Measurements from ENCODE around the gene CNPY1. TPM values are rescaled to one million over a fixed set of nuclear protein-coding genes. Genes with fewer than 3 reads are reported as not detected.

Gene CNPY1
- total and polyA plus RNA-seq, 2 of the 8 experiments (the other 6 are each of a cell fraction or from before 2014, with no cell fraction given) = not detected

DNA sequence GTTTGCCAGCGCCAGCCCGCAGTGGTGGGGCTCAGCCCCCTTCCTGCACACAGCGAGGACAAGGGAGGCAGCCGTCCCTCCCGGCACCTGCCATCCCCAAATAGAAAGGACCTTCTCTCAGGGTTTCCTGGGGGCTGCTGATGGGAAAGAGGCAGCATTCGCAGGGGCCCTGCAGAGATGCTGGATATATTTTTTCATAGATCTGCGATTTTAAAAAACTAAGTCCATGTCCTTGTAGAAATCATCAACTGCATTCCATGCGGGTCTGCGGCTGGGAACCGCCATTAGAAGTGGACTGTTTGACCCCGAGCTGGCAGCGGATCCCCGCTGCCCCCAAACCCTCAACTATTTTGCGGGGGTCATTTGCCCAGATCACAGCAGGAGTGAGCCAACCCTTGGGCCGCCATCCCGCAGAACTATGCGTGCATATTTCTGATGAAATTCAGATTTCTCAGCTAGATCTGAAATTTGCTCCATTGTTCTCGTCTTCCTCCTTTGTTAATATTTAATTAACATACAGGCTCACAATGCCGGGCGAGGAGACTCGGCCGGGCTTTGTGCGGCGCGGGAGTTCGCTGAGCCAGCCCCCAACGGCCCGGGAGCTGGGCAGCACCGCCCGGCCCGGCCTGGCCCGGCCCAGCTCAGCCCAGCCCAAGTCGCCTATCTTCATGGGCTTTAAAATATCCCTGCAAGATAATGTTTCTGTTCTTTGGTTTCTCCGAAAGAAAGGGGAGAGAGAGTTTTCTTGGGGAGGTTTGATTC is 86.5 kb downstream of the CNPY1 start:
- CTCF ChIA-PET (ENCODE audit: partially characterized antibody) = interaction anchor here (0.7 to 1.0 kb wide), 3 partner anchors 8 to 80 kb away, joined by 3 read pairs; no protein-coding TSS in a partner anchor
- Histone ChIP-seq H2BK20ac (ENCODE audit: low read length) (no peak overlapping the region), H3K27me3 (replicated peaks in 1 of 4; ENCODE audit: control insufficient read depth in 3 of 4, extremely low read depth in 1 of 4, insufficient read depth in 3 of 4, low read length in 3 of 4) (peaks cover 96 to 98% (median 97%) of the 10 kb centered on the region in 4 experiments)
- no peak for TF ChIP-seq SIRT6 (IDR thresholded peaks at IDR 0.05; ENCODE audit: low read length)
- TF ChIP-seq SP2 (IDR thresholded peaks at IDR 0.05; ENCODE audit: low read length) = no peak
- peak; percentile 94 for TF ChIP-seq RNF2 (IDR thresholded peaks at IDR 0.05; ENCODE audit: borderline replicate concordance, low read depth, low read length, missing control alignments, poor library complexity, severe bottlenecking)
- TF ChIP-seq BACH1 (IDR thresholded peaks at IDR 0.05; ENCODE audit: low read length) = no peak
- TF ChIP-seq SRF (IDR thresholded peaks at IDR 0.05; ENCODE audit: low read depth, low read length) = no peak
- TF ChIP-seq CTBP2 (IDR thresholded peaks at IDR 0.05; ENCODE audit: borderline replicate concordance, insufficient read depth, insufficient read length, low read length) = peak; percentile 56
- TF ChIP-seq SUZ12 (IDR thresholded peaks at IDR 0.05; ENCODE audit: low read length) = peak; percentile 20
- no peak for TF ChIP-seq ATF2 (IDR thresholded peaks at IDR 0.05; ENCODE audit: low read length)
- TF ChIP-seq TCF12 (IDR thresholded peaks at IDR 0.05; ENCODE audit: low read depth, low read length) = no peak

More for the DNA sequence above, 86.5 kb downstream of the CNPY1 start:
- H4K20me1 ChIP-seq (replicated peaks in 1 of 2; ENCODE audit: control insufficient read depth in 1 of 2, insufficient read depth in 2 of 2, low read length in 2 of 2) = peaks cover 40 to 59% of the 10 kb centered on the region in 2 experiments
- POLR2A ChIA-PET (ENCODE audit: partially characterized antibody) = interaction anchor here (0.8 to 2.5 kb wide), 2 partner anchors 10 to 11 kb away, joined by 3 to 9 read pairs; no protein-coding TSS in a partner anchor
- no peak overlapping the region for H3K18ac ChIP-seq (ENCODE audit: extremely low read depth, low read length)
- H3K79me2 ChIP-seq (ENCODE audit: control insufficient read depth in 1 of 2, insufficient read depth in 2 of 2, low read length in 2 of 2) = no peaks in the 10 kb centered on the region
- H2AFZ ChIP-seq (ENCODE audit: low read length) = no peak overlapping the region
- H3K23me2 ChIP-seq (ENCODE audit: low read depth, low read length) = no peaks in the 10 kb centered on the region; the same call in 1 of the 2 replicates
- H3K14ac ChIP-seq (ENCODE audit: insufficient read length) = no peak overlapping the region
- H3K9ac ChIP-seq (replicated peaks in 1 of 4; ENCODE audit: extremely low read depth in 1 of 4, low read depth in 3 of 4, low read length in 3 of 4) = no peak overlapping the region
- 0 out of 8 replicates have a peak overlapping the region, but pooled peaks of 1 of the 4 experiments have one; percentile 8 for H3K4me3 ChIP-seq (ENCODE audit: extremely low read depth in 1 of 4, insufficient read depth in 2 of 4, low read depth in 3 of 4, low read length in 4 of 4)
- H3K27ac ChIP-seq (ENCODE audit: low read depth, low read length) = no peak overlapping the region
- H2BK5ac ChIP-seq (ENCODE audit: low read depth, low read length) = no peak overlapping the region
- no peak overlapping the region for H2BK120ac ChIP-seq (replicated peaks; ENCODE audit: low read depth, low read length)
- no peak overlapping the region for H3K23ac ChIP-seq (ENCODE audit: insufficient read length)
- H3K9me3 ChIP-seq (ENCODE audit: insufficient read depth in 2 of 2, low read depth in 1 of 2, low read length in 1 of 2) = no peaks in the 10 kb centered on the region; a peak in 1 of 4 replicates
- H3K4me1 ChIP-seq (replicated peaks in 1 of 4; ENCODE audit: control insufficient read depth in 3 of 4, insufficient read depth in 4 of 4, low read length in 3 of 4) = peaks cover 0 to 13% (median 6%) of the 10 kb centered on the region in 4 experiments; a peak in 5 of 7 replicates
- FAIRE-seq = no peak
- H3K4ac ChIP-seq (replicated peaks; ENCODE audit: insufficient read length, low read depth, low read length) = no peak overlapping the region
- H3K36me3 ChIP-seq (ENCODE audit: control insufficient read depth in 2 of 4, insufficient read depth in 4 of 4, low read length in 3 of 4) = peaks cover 0 to 16% (median 0%) of the 10 kb centered on the region in 4 experiments; a peak in 1 of 8 replicates
- H3K4me2 ChIP-seq (ENCODE audit: insufficient read depth in 1 of 2, low read depth in 2 of 2, low read length in 2 of 2) = peak overlapping the region in 1 of 2 experiments; percentile 6; a peak in 1 of 4 replicates
- no peak overlapping the region for H4K8ac ChIP-seq (ENCODE audit: extremely low read depth, insufficient read depth, low read length)
- no peak overlapping the region for H4K5ac ChIP-seq (ENCODE audit: insufficient read length, low read depth, low read length)
- no peak for DNase-seq (ENCODE audit: low read depth in 1 of 2, low spot score in 2 of 2)
- H2BK12ac ChIP-seq (ENCODE audit: low read depth, low read length) = peak overlapping the region; percentile 35; the same call in 1 of the 2 replicates
- no peak overlapping the region for H4K91ac ChIP-seq (replicated peaks; ENCODE audit: insufficient read length, low read length)
- H3K56ac ChIP-seq (replicated peaks; ENCODE audit: insufficient read length, low read depth, low read length) = no peak overlapping the region
- H3K79me1 ChIP-seq (ENCODE audit: low read depth, low read length) = no peaks in the 10 kb centered on the region
- no peak overlapping the region for H2BK15ac ChIP-seq (ENCODE audit: low read length)
- WGBS, 2 experiments (ENCODE audit: extremely low coverage in 1 of 2, insufficient coverage in 1 of 2, insufficient read length in 1 of 2, insufficient replicate concordance in 2 of 2, low coverage in 1 of 2, low lambda C conversion rate in 2 of 2, missing lambda C conversion rate in 1 of 2) = 2% methylated on average over 34 of the region's 34 CpGs; no CpG with 5 or more reads in 1 of the 2 experiments
- no peak overlapping the region for H2AK5ac ChIP-seq (ENCODE audit: low read depth, low read length)

Data from H1 (cell line).